H1 (cell line): Measurements from ENCODE around the gene ZFAND2B. TPM values are rescaled to one million over a fixed set of nuclear protein-coding genes. Genes with fewer than 3 reads are reported as not detected.

Experiments
- BACH1 ChIP-seq: IDR thresholded peaks from 2 replicates; pipeline ENCODE4 v1.6.1; 2012; ENCODE audit warnings: low read length, improper control_type of control experiment
- CHD7 ChIP-seq: fragments of 300-600 bp; sonication (generic); IDR thresholded peaks from 2 replicates; pipeline ENCODE4 v1.7.1; 2012; ENCODE audit warnings: low read length, moderate library complexity, mild to moderate bottlenecking, inconsistent platforms; ENCODE audit not compliant: insufficient replicate concordance
- CTCF ChIP-seq, 3 experiments: IDR thresholded peaks; 1 replicate in 2 of 3; 2 replicates in 1 of 3; pipeline versions ENCODE4 v1.5.1 to v1.6.1; 2011; ENCODE audit warnings: low read length in 3 of 3, mild to moderate bottlenecking in 3 of 3, inconsistent platforms in 2 of 3, low read depth in 1 of 3, moderate library complexity in 1 of 3; ENCODE audit not compliant: insufficient read depth in 1 of 3; ENCODE audit errors: control extremely low read depth in 1 of 3
- RFX5 ChIP-seq: IDR thresholded peaks from 2 replicates; pipeline ENCODE4 v1.6.1; 2011; ENCODE audit warnings: low read depth, low read length, improper control_type of control experiment, borderline replicate concordance
- SIN3A ChIP-seq, 2 experiments: IDR thresholded peaks in 1 of 2; conservative IDR thresholded peaks in 1 of 2; 2 replicates each; pipeline ENCODE4 v1.6.1; 2011 to 2012; ENCODE audit warnings: low read length in 2 of 2, improper control_type of control experiment in 1 of 2, low read depth in 1 of 2, mild to moderate bottlenecking in 1 of 2
- SP4 ChIP-seq: IDR thresholded peaks from 2 replicates; pipeline ENCODE4 v1.6.1; 2012; ENCODE audit warnings: low read length, inconsistent platforms
- polyA plus RNA-seq, 7 experiments: library from polyadenylated mRNA; depleted of rRNA in 3 of 7; stranded (reverse) in 5 of 7; unstranded in 2 of 7; fragments of >200 nt in 5 of 7; fragments of 200-250 nt in 2 of 7; gene quantifications; 1 replicate in 5 of 7; 2 replicates in 1 of 7; 4 replicates in 1 of 7; pipeline versions ENCODE4 v1.2.1 to v1.2.3, GENCODE V29; 2011 to 2013; ENCODE audit warnings: missing spikeins in 2 of 7, mixed read lengths in 2 of 7
- total RNA-seq: library from RNA; stranded (reverse); fragmentation: NEBNext Ultra II Directional; extraction: Animal tissue kit (Norgen Biotek cat#: 25700); gene quantifications from 2 replicates; pipeline ENCODE4 v1.2.1, GENCODE V29; 2021

Gene ZFAND2B
- total and polyA plus RNA-seq, 2 of the 8 experiments (the other 6 are each of a cell fraction or from before 2014, with no cell fraction given), result 16.0 to 17.9 TPM

- TF ChIP-seq CHD7 (no peak), SIN3A (conservative IDR thresholded peaks at IDR 0.05 in 1 of 2, IDR thresholded peaks at IDR 0.05 in 1 of 2; ENCODE audit: low read depth in 1 of 2, low read length in 2 of 2) (no peak), CTCF (IDR thresholded peaks at IDR 0.05; ENCODE audit: control extremely low read depth in 1 of 3, insufficient read depth in 1 of 3, low read depth in 1 of 3, low read length in 3 of 3) (no peak), SP4 (no peak), RFX5 (no peak), BACH1 (no peak)
Measured at GRCh38 chr2:219250049-219250781, 43.6 kb downstream of the ZFAND2B start (continued).
